T47D (cell line): ENCODE measurements around the gene TSPAN12.
A peak's percentile ranks its signal among the peaks of the same experiment; 100 is the strongest.

Source experiments
- DNase-seq, 2 experiments: peaks; one replicate each; pipeline versions ENCODE4 v3.0.0 to v3.0.0-alpha.2; 2011 to 2012; ENCODE audit warnings: low read depth in 1 of 2, low spot score in 1 of 2
- JUND ChIP-seq: IDR thresholded peaks from 2 replicates; pipeline ENCODE4 v1.6.1; 2012; ENCODE audit warnings: low read depth
- in situ Hi-C: cut with HindIII; loops from 2 replicates; pipeline ENCODE4 v1.10.0; 2016; ENCODE audit warnings: low sequenced_read_pairs, low pct_unique_long_range_greater_than_20kb

Gene TSPAN12

DNA sequence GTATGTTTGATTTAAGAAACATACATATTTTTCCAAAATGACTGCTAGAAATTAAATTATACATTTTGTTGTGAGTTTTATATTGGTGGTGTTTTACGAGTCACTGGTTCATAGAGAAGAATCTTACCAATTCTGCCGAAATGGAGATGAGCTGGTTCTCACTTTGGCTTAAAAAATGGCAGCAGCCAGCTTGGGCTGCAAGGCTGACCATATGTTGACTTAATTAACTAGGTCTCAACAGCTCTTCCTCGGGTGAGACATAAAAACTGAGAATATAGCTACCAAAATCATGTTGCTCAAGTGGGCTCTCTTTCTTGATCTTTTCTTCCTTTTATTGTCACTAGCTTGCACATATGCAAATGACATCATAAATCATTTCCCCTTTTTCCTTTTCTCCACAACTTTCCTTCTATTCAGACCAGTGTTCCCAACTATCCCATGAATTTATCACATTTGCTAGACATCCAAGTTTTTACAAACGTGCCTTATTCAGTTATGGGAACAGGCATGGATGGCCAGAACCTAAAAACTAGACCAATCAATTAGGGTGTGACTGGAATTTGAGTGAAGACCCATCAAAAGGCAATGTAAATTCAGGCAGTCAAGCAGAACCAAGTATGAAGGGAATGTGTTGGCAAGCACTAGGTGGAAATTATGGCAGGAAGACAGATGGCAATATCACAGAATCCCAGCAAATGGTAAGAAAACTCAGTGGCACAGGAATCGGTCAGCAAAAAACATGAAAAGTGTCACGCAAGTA is 6.4 kb upstream of the TSPAN12 start:
- DNase-seq = no peak
- TF ChIP-seq JUND = no peak
- in situ Hi-C loops = no loop called here

DNA sequence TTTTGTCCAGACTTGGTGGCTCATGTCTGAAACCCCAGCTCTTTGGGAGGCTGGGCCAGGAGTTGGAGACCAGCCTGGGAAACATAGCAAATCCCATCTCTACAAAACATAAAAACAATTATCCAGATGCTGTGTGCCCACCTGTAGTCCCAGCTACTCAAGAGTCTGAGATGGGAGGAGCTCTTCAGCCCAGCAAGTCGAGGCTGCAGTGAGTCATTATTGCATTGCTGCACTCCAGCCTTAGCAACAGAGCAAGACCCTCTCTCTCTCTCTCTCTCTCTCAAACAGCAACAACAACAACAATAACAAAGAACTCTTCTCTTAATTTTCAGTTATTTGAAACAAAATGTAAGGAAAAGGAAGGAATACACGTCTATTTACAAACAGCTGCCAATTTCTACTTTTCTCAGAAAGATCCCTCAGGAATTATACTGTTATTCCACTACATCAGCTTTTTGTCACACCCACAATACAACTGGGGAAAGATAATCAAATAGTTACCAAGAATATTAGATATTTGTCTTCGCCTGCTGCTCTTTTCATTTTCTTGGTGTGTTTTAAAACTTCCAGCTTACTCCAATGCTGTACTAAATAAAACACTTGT is 5.1 kb upstream of the TSPAN12 start:
- in situ Hi-C loops = no loop called here
- no peak for TF ChIP-seq JUND
- DNase-seq = no peak

DNA sequence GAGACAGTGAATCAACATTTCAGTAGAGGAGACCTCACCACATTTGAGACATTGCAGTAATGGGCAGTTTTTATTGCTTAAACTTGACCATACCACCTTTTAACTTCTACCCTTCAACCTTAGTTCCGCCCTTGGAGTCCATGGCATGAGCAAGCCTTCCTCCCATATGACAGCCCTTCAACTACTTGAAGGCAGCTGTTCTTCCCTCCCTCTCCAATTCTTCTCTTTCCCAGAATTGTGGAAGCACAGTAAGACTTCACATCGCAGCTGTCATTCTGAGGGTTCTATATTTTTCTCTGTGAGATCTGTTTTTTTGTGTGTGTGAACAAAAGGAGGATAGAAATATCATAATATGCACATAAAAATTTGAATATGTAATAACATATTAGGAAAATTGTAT is 2.2 kb upstream of the TSPAN12 start:
- no peak for TF ChIP-seq JUND
- in situ Hi-C loops = no loop called here
- DNase-seq = no peak

DNA sequence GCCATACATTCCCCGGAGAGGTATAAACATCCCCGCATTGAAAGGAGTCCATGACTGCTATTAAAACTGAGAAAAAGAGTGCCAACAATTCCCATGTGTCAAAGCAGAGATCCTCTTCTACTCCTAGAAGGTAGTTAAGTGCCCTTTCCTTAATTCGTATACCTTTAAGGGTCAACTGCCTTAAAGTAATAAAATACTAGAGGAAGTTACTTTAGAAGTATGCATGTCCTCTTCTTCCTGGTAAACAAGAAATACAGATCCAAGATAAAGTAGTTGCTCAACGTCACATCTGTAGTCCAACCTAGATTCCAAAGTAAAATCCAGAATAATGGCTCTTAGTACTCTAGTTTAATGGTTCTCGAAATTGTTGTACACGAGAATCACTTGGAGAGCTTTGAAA is 1.5 kb upstream of the TSPAN12 start:
- no peak for TF ChIP-seq JUND
- peak in 1 of 2 experiments; percentile 14 for DNase-seq
- in situ Hi-C loops = no loop called here

DNA sequence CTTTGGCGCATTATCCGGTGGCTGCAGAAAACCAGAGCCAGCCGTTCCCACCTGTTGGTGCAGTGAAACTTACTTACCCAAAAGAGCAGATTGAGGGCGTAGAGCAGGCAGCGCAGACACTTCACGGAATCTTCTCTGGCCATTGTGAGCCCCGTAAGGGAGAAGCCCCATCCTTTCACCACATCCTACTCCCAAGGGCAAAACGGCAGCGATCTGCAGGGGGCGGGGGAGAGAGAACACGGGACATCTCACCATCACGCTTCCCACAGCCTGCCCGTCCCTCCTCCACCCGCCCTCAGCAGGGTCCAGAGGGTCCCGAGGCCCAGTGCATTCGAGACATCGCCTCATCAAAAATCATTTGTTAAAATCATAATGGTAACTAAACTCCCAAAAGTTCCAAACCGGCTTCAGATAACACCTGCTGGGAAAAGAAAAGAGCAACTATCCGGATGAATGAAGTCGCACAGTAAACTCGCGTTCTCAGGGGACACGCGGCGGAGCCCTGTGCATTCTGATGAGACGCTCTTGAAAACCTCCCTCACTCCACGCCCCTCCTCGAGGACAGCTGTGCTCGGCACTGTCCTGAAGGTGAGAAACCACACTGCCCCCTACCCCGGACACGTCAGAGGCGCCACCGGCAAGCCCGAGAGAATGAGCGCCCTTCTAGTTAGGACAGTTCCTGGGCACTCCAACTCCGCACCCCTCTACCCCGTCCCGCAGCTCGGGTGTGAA is 1.2 kb downstream of the TSPAN12 start:
- no peak for TF ChIP-seq JUND
- in situ Hi-C loops = no loop called here
- DNase-seq = peak in 1 of 2 experiments; percentile 51

DNA sequence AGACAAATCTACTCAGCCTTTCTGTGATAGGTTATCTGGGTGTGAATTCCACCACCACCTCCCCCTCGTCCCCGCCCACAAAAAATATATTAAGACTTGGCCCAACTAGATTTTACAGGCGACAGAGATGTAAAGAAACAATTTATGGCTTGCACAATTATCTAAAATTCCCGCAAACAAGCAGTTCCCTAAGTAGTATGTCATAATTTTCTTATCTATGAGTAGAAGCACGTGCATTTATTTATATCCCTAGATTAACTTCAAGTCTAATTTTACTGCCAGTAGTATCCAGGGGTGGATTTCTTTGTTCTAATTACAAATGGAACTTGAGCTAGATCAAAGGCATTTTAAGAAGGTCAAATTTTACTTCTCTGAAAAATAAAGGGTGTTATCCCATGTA is 1.7 kb downstream of the TSPAN12 start:
- no peak for DNase-seq
- no peak for TF ChIP-seq JUND
- in situ Hi-C loops = no loop called here

DNA sequence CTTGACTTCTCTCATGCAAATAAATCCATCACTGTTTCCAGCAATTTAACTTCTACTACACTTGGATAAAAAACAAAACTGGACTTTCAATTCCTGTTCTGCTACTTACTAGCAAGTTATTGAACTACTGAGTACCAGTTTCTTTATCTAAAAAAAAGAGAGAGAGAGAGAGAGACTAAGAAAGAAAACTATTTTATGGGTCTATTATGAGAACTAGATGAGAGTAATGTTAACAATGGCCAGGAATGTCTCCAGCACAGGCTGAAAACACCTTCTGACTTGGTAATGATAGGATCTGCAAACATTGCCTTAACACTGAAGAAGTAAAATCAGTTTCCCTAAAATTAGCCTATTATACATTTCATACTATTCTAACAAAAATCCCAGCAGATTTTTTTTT is 5.2 kb downstream of the TSPAN12 start:
- TF ChIP-seq JUND = no peak
- in situ Hi-C loops = no loop called here

DNA sequence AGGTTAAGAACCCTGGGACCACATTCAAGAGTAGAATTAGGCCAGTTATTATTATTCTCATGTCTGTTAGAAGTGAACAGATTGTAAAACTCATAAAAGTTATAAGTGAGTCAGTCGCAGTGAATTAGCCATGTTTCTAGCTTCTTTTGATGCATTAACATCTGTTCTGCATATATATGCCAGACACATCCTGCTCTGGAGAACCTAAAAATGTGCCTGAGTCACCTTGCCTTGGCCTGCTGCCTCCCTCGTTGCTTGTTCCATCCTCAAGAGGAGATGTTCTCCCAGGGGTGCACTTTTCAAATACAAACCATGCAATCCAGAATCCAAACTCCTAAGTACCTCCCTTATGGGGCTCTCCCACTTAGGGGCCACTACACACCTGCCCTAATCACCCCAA is 14.8 kb downstream of the TSPAN12 start:
- no peak for DNase-seq
- in situ Hi-C loops = no loop called here
- no peak for TF ChIP-seq JUND

More for the DNA sequence above, 5.2 kb downstream of the TSPAN12 start:
- no peak for DNase-seq

DNA sequence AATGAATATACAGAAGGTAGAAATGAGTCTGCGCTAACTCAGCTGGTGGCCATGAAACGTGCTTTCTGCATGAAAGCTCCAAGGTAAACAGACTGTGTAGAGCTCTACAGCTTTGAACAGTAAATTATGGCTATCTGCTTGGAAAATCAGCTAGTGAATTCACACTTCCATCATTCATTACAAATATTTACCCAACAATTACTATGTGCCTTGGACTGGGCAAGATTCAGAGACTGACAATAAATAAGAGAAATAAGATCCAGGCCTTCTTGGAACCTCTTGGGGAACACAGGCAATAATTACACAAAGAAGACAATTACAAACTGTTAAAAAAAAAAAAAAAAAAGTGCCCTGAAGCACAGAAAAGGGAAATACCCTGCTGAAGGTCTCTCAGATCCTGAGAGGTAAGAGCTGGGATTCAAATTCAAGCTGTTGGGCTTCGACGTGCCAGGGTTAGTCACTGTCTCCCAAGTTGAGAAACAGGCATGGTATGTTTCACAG is 15.8 kb downstream of the TSPAN12 start:
- DNase-seq = peak; percentile 10 to 75
- in situ Hi-C loops = no loop called here
- 0 out of 2 replicates have a peak, but pooled peaks have one; percentile 20 for TF ChIP-seq JUND

DNA sequence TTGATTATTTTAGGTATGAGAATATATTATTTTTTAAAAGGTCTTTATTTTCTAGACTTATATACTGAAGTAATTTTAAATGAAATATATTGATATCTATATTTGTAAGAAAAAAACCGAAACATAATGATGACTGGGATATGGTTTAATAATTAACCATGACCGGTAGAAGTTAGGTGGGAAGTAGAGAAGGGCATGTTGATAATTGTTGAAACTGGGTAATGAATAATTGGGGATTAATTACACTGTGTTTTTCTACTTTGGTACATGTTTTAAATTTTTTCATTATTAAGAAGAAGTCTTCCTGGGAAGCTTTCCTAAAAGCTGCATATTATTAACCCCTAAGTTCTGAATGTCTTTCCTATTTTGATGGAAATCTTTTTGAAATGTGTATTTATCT is 16.3 kb downstream of the TSPAN12 start:
- in situ Hi-C loops = no loop called here
- no peak for DNase-seq
- TF ChIP-seq JUND = no peak

DNA sequence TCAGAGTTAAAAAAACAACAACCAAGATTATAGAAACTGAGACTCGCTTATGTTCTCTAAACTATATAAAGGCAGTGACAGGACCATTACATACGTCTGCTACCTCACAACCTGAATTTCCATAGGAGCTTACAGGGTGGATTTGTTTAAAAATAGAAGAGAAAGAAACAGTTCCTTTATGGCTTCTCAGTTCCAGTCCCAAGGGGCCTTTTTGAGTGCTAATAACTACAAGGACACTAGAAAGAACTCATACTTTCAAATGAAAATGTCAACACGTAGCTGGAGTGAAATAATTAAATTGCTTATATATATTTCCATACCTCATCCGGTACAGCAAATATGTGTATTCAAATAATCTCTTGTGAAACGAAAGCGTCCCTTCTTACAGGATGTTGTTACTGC is 19.7 kb downstream of the TSPAN12 start:
- DNase-seq = no peak
- TF ChIP-seq JUND = no peak
- in situ Hi-C loops = no loop called here

DNA sequence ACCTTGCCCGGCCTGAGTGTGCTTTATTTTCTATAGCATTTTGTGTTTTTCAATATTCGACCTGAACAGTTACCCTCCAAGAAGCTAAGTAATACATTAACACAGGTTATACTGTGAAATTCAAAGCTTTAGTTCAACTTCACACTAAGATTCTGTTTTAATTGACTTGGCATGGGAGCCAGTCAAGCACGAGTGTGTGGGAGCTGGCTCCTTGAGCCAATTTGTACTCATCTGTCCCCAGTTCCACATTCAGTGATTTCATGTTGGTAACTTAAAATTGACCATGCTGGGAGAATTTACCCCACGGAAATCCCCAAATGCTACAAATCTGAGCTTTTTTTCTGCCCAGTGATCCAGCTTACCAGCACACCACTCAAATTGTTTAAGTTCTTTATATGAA is 20.3 kb downstream of the TSPAN12 start:
- no peak for DNase-seq
- TF ChIP-seq JUND = no peak
- in situ Hi-C loops = no loop called here
